Glutamatergic neuron (in vitro differentiated cells): ENCODE data around the gene RIPOR2. TPM values are rescaled to one million over a fixed set of nuclear protein-coding genes. Genes with fewer than 3 reads are reported as not detected.

Experiments used
- DNase-seq: peaks from one replicate; pipeline ENCODE4 v3.0.0; 2022
- H3K27ac Mint-ChIP-seq: one replicate; pipeline ENCODE4 v1.8.0; 2020; ENCODE audit warnings: mild to moderate bottlenecking, mixed read lengths, inconsistent platforms; ENCODE audit not compliant: unreplicated experiment
- H3K27me3 Mint-ChIP-seq: one replicate; pipeline ENCODE4 v1.8.0; 2020; ENCODE audit warnings: mild to moderate bottlenecking, moderate library complexity, mixed read lengths, inconsistent platforms; ENCODE audit not compliant: unreplicated experiment
- H3K36me3 Mint-ChIP-seq: one replicate; pipeline ENCODE4 v1.8.0; 2020; ENCODE audit warnings: mild to moderate bottlenecking, mixed read lengths, inconsistent platforms; ENCODE audit not compliant: unreplicated experiment
- H3K4me1 Mint-ChIP-seq: one replicate; pipeline ENCODE4 v1.8.0; 2020; ENCODE audit warnings: mild to moderate bottlenecking, low read depth, mixed read lengths, inconsistent platforms; ENCODE audit not compliant: unreplicated experiment
- H3K4me3 Mint-ChIP-seq: one replicate; pipeline ENCODE4 v1.8.0; 2020; ENCODE audit warnings: mild to moderate bottlenecking, mixed read lengths, inconsistent platforms; ENCODE audit not compliant: unreplicated experiment
- H3K9me3 Mint-ChIP-seq: one replicate; pipeline ENCODE4 v1.8.0; 2020; ENCODE audit warnings: mild to moderate bottlenecking, moderate library complexity, mixed read lengths, inconsistent platforms; ENCODE audit not compliant: unreplicated experiment
- total RNA-seq: library from RNA; stranded (reverse); fragmentation: NEBNext Ultra II Directional; extraction: Animal tissue kit (Norgen Biotek cat#: 25700); gene quantifications from one replicate; pipeline ENCODE4 v1.2.1, GENCODE V29; 2021; ENCODE audit not compliant: unreplicated experiment
- TF ChIP-seq, protein P1 (sequence below): fragments of 200-600 bp; sonication (generic); IDR thresholded peaks from one replicate; pipeline ENCODE4 v1.5.0; 2021; ENCODE audit not compliant: partially characterized antibody, unreplicated experiment

The RIPOR2 gene
- total RNA-seq, 1 donor from 2014 or later: 82.2 TPM

GRCh38 chr6:24840187-24840586 lies 95.6 kb downstream of the RIPOR2 start:
- no peak overlapping the region for H3K4me3 Mint-ChIP-seq
- H3K27ac Mint-ChIP-seq: no peak overlapping the region

GRCh38 chr6:24838994-24839393 lies 96.8 kb downstream of the RIPOR2 start:
- Mint-ChIP-seq H3K4me3 (no peak overlapping the region), H3K4me1 (no peaks in the 10 kb centered on the region), H3K27ac (no peak overlapping the region), H3K9me3 (peaks cover 2% of the 10 kb centered on the region), H3K36me3 (peaks cover 7% of the 10 kb centered on the region), H3K27me3 (peaks cover 4% of the 10 kb centered on the region)
- DNase-seq: no peak
- TF ChIP-seq, protein P1, sequence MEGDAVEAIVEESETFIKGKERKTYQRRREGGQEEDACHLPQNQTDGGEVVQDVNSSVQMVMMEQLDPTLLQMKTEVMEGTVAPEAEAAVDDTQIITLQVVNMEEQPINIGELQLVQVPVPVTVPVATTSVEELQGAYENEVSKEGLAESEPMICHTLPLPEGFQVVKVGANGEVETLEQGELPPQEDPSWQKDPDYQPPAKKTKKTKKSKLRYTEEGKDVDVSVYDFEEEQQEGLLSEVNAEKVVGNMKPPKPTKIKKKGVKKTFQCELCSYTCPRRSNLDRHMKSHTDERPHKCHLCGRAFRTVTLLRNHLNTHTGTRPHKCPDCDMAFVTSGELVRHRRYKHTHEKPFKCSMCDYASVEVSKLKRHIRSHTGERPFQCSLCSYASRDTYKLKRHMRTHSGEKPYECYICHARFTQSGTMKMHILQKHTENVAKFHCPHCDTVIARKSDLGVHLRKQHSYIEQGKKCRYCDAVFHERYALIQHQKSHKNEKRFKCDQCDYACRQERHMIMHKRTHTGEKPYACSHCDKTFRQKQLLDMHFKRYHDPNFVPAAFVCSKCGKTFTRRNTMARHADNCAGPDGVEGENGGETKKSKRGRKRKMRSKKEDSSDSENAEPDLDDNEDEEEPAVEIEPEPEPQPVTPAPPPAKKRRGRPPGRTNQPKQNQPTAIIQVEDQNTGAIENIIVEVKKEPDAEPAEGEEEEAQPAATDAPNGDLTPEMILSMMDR: no peak

More at GRCh38 chr6:24840187-24840586, 95.6 kb downstream of the RIPOR2 start:
- Mint-ChIP-seq H3K4me1 (no peaks in the 10 kb centered on the region), H3K9me3 (peaks cover 2% of the 10 kb centered on the region), H3K27me3 (peaks cover 4% of the 10 kb centered on the region), H3K36me3 (peaks cover 9% of the 10 kb centered on the region)
- no peak for DNase-seq
- TF ChIP-seq, protein P1: no peak

GRCh38 chr6:24838081-24838480 lies 97.7 kb downstream of the RIPOR2 start:
- H3K4me1 Mint-ChIP-seq: no peaks in the 10 kb centered on the region
- TF ChIP-seq, protein P1: no peak
- peaks cover 2% of the 10 kb centered on the region for H3K9me3 Mint-ChIP-seq
- peaks cover 5% of the 10 kb centered on the region for H3K36me3 Mint-ChIP-seq
- H3K27ac Mint-ChIP-seq: no peak overlapping the region
- H3K4me3 Mint-ChIP-seq: no peak overlapping the region
- no peaks in the 10 kb centered on the region for H3K27me3 Mint-ChIP-seq
- no peak for DNase-seq

- H3K4me3 Mint-ChIP-seq: no peak overlapping the region
- no peaks in the 10 kb centered on the region for H3K27me3 Mint-ChIP-seq
Measured at GRCh38 chr6:24836109-24836508, 99.7 kb downstream of the RIPOR2 start.

DNA sequence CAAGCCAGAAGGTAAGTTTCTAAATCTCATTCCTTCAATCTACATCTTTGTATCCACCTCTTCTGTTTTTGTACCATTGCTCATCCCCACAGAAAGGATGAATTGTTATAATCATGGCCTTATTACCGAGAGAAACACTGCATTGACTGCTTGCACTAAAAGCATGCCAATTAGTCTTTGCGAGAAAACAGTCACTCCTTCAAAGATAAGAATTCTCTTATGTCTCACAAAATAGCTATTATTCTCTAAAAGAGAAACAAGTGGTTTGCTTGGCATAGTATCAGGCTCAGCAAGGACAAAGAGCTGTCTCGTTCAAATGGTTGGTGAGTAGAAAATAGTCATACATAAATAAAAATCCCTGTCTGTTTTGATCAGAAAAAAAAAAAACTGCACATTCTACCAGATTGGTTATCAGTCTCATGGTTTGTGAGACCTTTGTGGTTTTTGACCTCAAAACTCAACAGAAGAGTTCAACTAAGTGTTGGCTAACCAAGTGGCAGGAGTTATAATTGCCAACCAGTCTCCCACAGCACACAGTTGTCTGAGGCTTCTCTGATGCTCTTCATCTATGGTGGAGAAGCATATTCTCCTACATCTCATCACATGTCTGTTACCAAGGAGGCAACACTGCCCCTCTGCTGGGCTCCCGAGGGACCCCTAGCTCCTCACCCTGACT lies 101.9 kb downstream of the RIPOR2 start:
- H3K27me3 Mint-ChIP-seq: no peaks in the 10 kb centered on the region
- H3K4me3 Mint-ChIP-seq: no peak overlapping the region
- no peaks in the 10 kb centered on the region for H3K4me1 Mint-ChIP-seq
- no peaks in the 10 kb centered on the region for H3K36me3 Mint-ChIP-seq
- DNase-seq: no peak
- no peaks in the 10 kb centered on the region for H3K9me3 Mint-ChIP-seq
- TF ChIP-seq, protein P1: no peak
- H3K27ac Mint-ChIP-seq: no peak overlapping the region

More at GRCh38 chr6:24836109-24836508, 99.7 kb downstream of the RIPOR2 start:
- H3K36me3 Mint-ChIP-seq: peaks cover 5% of the 10 kb centered on the region
- TF ChIP-seq, protein P1: no peak
- no peaks in the 10 kb centered on the region for H3K4me1 Mint-ChIP-seq
- DNase-seq: no peak
- no peak overlapping the region for H3K27ac Mint-ChIP-seq
- peaks cover 2% of the 10 kb centered on the region for H3K9me3 Mint-ChIP-seq
